K562 (cell line): ENCODE results near the gene COQ6. TPM values are rescaled to one million over a fixed set of nuclear protein-coding genes. Genes with fewer than 3 reads are reported as not detected.

Experiments used
- ATAC-seq: fragments of 200-7000 bp; cut with Tn5 transposase; 3 replicates; pipeline ENCODE4 v1.9.1; 2020; ENCODE audit warnings: moderate library complexity
- BruUV-seq: library from RNA; stranded (reverse); fragments of 400-500 nt; replicated peaks from 2 replicates; lab custom pipeline; 2021; lab: Mats Ljungman, UMichigan
- CTCF ChIA-PET: fragments of 300-600 bp; formaldehyde crosslinking; extraction: SDS; loops from one replicate; lab custom pipeline; 2021; ENCODE audit warnings: low intra/inter-chr PET ratio; lab: Yijun Ruan, JAX
- POLR2A ChIA-PET: fragments of 300-600, 350-650 bp; sonication (Branson Sonifier 250); formaldehyde crosslinking; extraction: SDS; loops from one replicate; lab custom pipeline; 2021; ENCODE audit warnings: antibody characterized with exemption, inconsistent platforms; lab: Yijun Ruan, JAX
- DNase-seq, 4 experiments: peaks; one replicate each; pipeline versions ENCODE4 v3.0.0 to v3.0.0-alpha.2; 2011 to 2018; ENCODE audit warnings: low spot score in 3 of 4, mixed read lengths in 3 of 4; ENCODE audit errors: extremely low read depth in 1 of 4
- FAIRE-seq: peaks from 2 replicates; lab custom pipeline; 2011; peaks lifted over from hg19 to GRCh38; lab: Jason Lieb, UNC
- H2AFZ ChIP-seq: 2 replicates; pipeline ENCODE4 v1.6.0; 2011; ENCODE audit warnings: low read depth, low read length, control low read depth, inconsistent platforms
- H3K27ac ChIP-seq: fragments of 200-600 bp; 3 replicates; pipeline ENCODE4 v1.8.0; 2011; ENCODE audit warnings: low read depth, mild to moderate bottlenecking, control low read depth, inconsistent platforms, low read length, moderate library complexity, mixed read lengths; ENCODE audit errors: extremely low read depth
- H3K27me3 ChIP-seq, 2 experiments: fragments of 300-600 bp in 1 of 2; 2 replicates in 1 of 2; 3 replicates in 1 of 2; pipeline versions ENCODE4 v1.6.0 to v1.8.0; 2011; ENCODE audit warnings: inconsistent platforms in 2 of 2, low read length in 2 of 2, mild to moderate bottlenecking in 1 of 2, mixed read lengths in 1 of 2, moderate library complexity in 1 of 2; ENCODE audit not compliant: control insufficient read depth in 2 of 2, insufficient read depth in 2 of 2
- H3K36me3 ChIP-seq: fragments of 300-600 bp; 3 replicates; pipeline ENCODE4 v1.8.0; 2011; ENCODE audit warnings: mild to moderate bottlenecking, low read length, inconsistent platforms; ENCODE audit not compliant: control insufficient read depth, insufficient read depth
- H3K4me1 ChIP-seq, 2 experiments: fragments of 200-600 bp in 1 of 2; replicated peaks in 1 of 2; 2 replicates in 1 of 2; 3 replicates in 1 of 2; pipeline versions ENCODE4 v1.5.1 to v1.8.0; 2011; ENCODE audit warnings: inconsistent platforms in 2 of 2, low read length in 2 of 2, mild to moderate bottlenecking in 1 of 2, mixed read lengths in 1 of 2, moderate library complexity in 1 of 2; ENCODE audit not compliant: control insufficient read depth in 2 of 2, insufficient read depth in 2 of 2
- H3K4me2 ChIP-seq: 2 replicates; pipeline ENCODE4 v1.6.1; 2011; ENCODE audit warnings: low read length, control low read depth, inconsistent platforms, mixed read lengths; ENCODE audit not compliant: insufficient read depth
- H3K4me3 ChIP-seq: fragments of 200-600 bp; sonication (generic), shearing (Covaris generic); 2 replicates; pipeline ENCODE4 v1.5.1; 2016; ENCODE audit warnings: control low read depth, inconsistent platforms
- H3K79me2 ChIP-seq: fragments of 200-600 bp; 3 replicates; pipeline ENCODE4 v1.8.0; 2011; ENCODE audit warnings: low read length, inconsistent platforms; ENCODE audit not compliant: control insufficient read depth, insufficient read depth
- H3K9ac ChIP-seq, 2 experiments: 2 replicates each; pipeline versions ENCODE4 v1.6.0 to v1.6.1; 2011; ENCODE audit warnings: low read depth in 2 of 2, low read length in 2 of 2, control low read depth in 1 of 2, inconsistent platforms in 1 of 2, mild to moderate bottlenecking in 1 of 2, mixed read lengths in 1 of 2; ENCODE audit not compliant: insufficient read depth in 1 of 2
- H3K9me1 ChIP-seq: one replicate; pipeline ENCODE4 v1.6.0; 2011; ENCODE audit warnings: inconsistent platforms, mild to moderate bottlenecking, low read length, moderate library complexity; ENCODE audit not compliant: control insufficient read depth, insufficient read depth
- H3K9me3 ChIP-seq: replicated peaks from 2 replicates; pipeline ENCODE4 v1.5.1; 2011; ENCODE audit warnings: low read depth, low read length, inconsistent platforms; ENCODE audit not compliant: control insufficient read depth, insufficient read depth
- H4K20me1 ChIP-seq: replicated peaks from 2 replicates; pipeline ENCODE4 v1.6.1; 2011; ENCODE audit warnings: low read length, inconsistent platforms, mixed read lengths; ENCODE audit not compliant: control insufficient read depth, insufficient read depth
- BRF1 ChIP-seq: IDR thresholded peaks from 3 replicates; pipeline ENCODE4 v1.6.1; 2011; ENCODE audit warnings: borderline replicate concordance, mild to moderate bottlenecking; ENCODE audit not compliant: insufficient read length; ENCODE audit errors: extremely low read depth
- CREBBP ChIP-seq: IDR thresholded peaks from one replicate; pipeline ENCODE4 v1.6.1; 2012; ENCODE audit warnings: low read depth, mild to moderate bottlenecking, control low read depth, inconsistent platforms, low read length
- ELF4 ChIP-seq: fragments of 450-650 bp; formaldehyde crosslinking; IDR thresholded peaks from 2 replicates; pipeline ENCODE4 v1.4.0; 2022; ENCODE audit warnings: missing genetic modification characterization
- HDAC8 ChIP-seq: fragments of 450-650 bp; IDR thresholded peaks from 2 replicates; pipeline ENCODE4 v1.6.1; 2016; ENCODE audit warnings: mild to moderate bottlenecking, missing genetic modification characterization, moderate library complexity, missing compliant biosample characterization
- KHSRP ChIP-seq: fragments of 450-650 bp; IDR thresholded peaks from 2 replicates; pipeline ENCODE4 v1.6.1; 2017
- MTF1 ChIP-seq: fragments of 250-450 bp; sonication (Bioruptor Pico); IDR thresholded peaks from 2 replicates; pipeline ENCODE4 v1.9.0; 2021; ENCODE audit warnings: moderate library complexity, mild to moderate bottlenecking, inconsistent platforms, borderline replicate concordance
- MYBL2 ChIP-seq, 2 experiments: fragments of 450-650 bp in 1 of 2; sonication (generic) in 1 of 2; formaldehyde crosslinking in 1 of 2; IDR thresholded peaks; 2 replicates each; pipeline versions ENCODE4 v1.6.1 to v1.8.1; 2017 to 2022; ENCODE audit warnings: borderline replicate concordance in 1 of 2, inconsistent platforms in 1 of 2, low read depth in 1 of 2, mild to moderate bottlenecking in 1 of 2, missing genetic modification reagents in 1 of 2, moderate library complexity in 1 of 2
- NR4A1 ChIP-seq, 2 experiments: fragments of 250-450 bp in 1 of 2; fragments of 450-650 bp in 1 of 2; sonication (Bioruptor Pico) in 1 of 2; IDR thresholded peaks; 2 replicates each; pipeline versions ENCODE4 v1.4.0 to v1.6.1; 2016 to 2020; ENCODE audit warnings: mild to moderate bottlenecking in 2 of 2, missing compliant biosample characterization in 1 of 2, missing genetic modification characterization in 1 of 2, moderate library complexity in 1 of 2
- SLC30A9 ChIP-seq: fragments of 250-450 bp; sonication (Bioruptor Pico); IDR thresholded peaks from 2 replicates; pipeline ENCODE4 v1.8.0; 2022; ENCODE audit warnings: mild to moderate bottlenecking, moderate library complexity
- SRSF1 ChIP-seq: fragments of 200-400 bp; formaldehyde crosslinking; IDR thresholded peaks from 2 replicates; pipeline ENCODE4 v1.6.1; 2017; ENCODE audit warnings: mild to moderate bottlenecking, low read depth, low read length, moderate library complexity
- ZFPM2 ChIP-seq: fragments of 250-450 bp; sonication (Bioruptor Pico); IDR thresholded peaks from 2 replicates; pipeline ENCODE4 v1.5.1; 2022; ENCODE audit warnings: mild to moderate bottlenecking
- ZNF436 ChIP-seq: fragments of 250-450, 450-650 bp; sonication (Bioruptor Pico); formaldehyde crosslinking; IDR thresholded peaks from 2 replicates; pipeline ENCODE4 v1.7.0; 2020; ENCODE audit warnings: mild to moderate bottlenecking
- WGBS: fragments of 100-300 bp; shearing (Covaris generic); methylation state at CpG from one replicate; pipeline ENCODE4 v1.1.6; 2016; ENCODE audit warnings: low coverage, mixed read lengths; ENCODE audit not compliant: insufficient coverage; ENCODE audit errors: missing lambda C conversion rate; 5-methylcytosine and 5-hydroxymethylcytosine counted together
- in situ Hi-C: fragments of 300-500 bp; cut with MboI; formaldehyde crosslinking; loops from 4 replicates; pipeline ENCODE4 v1.15.0; 2018; ENCODE audit warnings: inconsistent platforms, mixed read lengths
- intact Hi-C: fragments of 100-400 bp; cut with micrococcal nuclease; formaldehyde crosslinking; loops from 2 replicates; pipeline ENCODE4 v1.14.2; 2022
- polyA plus RNA-seq, 8 experiments: library from polyadenylated mRNA; depleted of rRNA in 4 of 8; stranded (reverse) in 5 of 8; unstranded in 3 of 8; fragments of >200 nt; fragmentation: Nextera tagmentation in 2 of 8; fragmentation: Illumina TruSeq in 1 of 8; extraction: Ambion mirVana in 2 of 8; extraction: Trizol in 1 of 8; gene quantifications; 2 replicates each; pipeline versions ENCODE4 v1.2.1 to v1.2.3, GENCODE V29; 2011 to 2014; ENCODE audit warnings: inconsistent platforms in 1 of 8, missing spikeins in 1 of 8
- total RNA-seq, 7 experiments: library from RNA; depleted of rRNA in 6 of 7; stranded (reverse); fragments of >200 nt in 6 of 7; fragmentation: Illumina TruSeq in 2 of 7; extraction: Trizol in 2 of 7; gene quantifications; 2 replicates each; pipeline versions ENCODE4 v1.2.1 to v1.2.3, GENCODE V29; 2011 to 2021; ENCODE audit warnings: low replicate concordance in 1 of 7
- TF ChIP-seq, protein P1 (sequence below): fragments of 250-450 bp; sonication (Bioruptor Pico); IDR thresholded peaks from 2 replicates; pipeline ENCODE4 v1.8.0; 2021; ENCODE audit warnings: borderline replicate concordance, mild to moderate bottlenecking, moderate library complexity; ENCODE audit not compliant: poor library complexity, severe bottlenecking

COQ6 gene
- total and polyA plus RNA-seq, 9 of the 15 experiments (the other 6 are each of a cell fraction or from before 2014, with no cell fraction given), result 4.3 to 29.0 (median 11.7) TPM

DNA sequence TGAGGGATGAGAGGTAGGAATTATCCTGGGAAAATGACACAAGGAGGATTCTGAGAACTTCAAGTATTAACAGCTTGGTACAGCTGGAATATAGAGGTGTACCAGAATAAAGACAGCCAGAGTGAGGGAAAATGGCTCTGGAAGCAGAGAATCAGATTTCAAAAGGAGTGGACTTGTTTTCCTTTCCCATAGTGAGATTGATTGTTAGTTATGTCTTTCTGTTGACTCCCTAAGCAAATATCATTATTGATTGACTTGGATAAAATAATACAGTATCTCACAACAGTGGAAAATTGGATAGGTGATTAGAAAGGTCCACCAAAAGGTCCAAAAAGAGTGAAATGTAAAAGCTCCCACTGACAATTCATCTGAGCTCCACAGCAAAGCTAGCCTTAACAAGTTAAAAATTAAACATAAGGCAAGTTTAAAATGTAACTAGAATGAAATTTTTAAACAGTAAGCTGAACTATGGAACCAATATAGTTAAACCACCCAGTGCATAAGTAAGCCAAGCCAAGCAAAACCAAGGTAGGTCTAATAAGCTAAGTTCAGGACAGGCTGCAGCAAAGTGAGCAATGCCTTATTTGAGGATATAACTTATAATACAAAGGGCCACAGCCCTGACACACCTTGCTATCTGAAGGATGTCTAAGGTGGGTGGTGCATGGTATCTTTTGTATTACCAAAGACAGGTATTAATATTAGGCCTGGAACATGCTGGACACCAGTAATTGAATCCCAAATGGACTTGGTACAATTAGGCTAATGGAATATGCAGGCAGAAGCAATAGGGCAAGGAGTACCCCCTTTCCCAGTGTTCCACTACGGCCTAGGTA is 47.2 kb downstream of the COQ6 start:
- Histone ChIP-seq H3K36me3 (peaks cover 18% of the 10 kb centered on the region; the same call in 2 of the 3 replicates), H3K79me2 (no peaks in the 10 kb centered on the region), H3K4me3 (no peak overlapping the region), H3K9me1 (no peaks in the 10 kb centered on the region), H3K4me2 (no peak overlapping the region), H3K4me1 (no peaks in the 10 kb centered on the region), H2AFZ (no peak overlapping the region), H4K20me1 (no peaks in the 10 kb centered on the region), H3K27me3 (no peaks in the 10 kb centered on the region), H3K9ac (no peak overlapping the region), H3K9me3 (no peaks in the 10 kb centered on the region), H3K27ac (no peak overlapping the region)
- ATAC-seq, result no peak
- intact Hi-C loops (no loop called here), in situ Hi-C loops (no loop called here)
- FAIRE-seq, result no peak
- no peak for TF ChIP-seq NR4A1 (CRISPR knock-in tag; IDR thresholded peaks at IDR 0.05)
- no peak for TF ChIP-seq NR4A1 (tag; IDR thresholded peaks at IDR 0.05)
- no peak for TF ChIP-seq ELF4 (CRISPR knock-in tag)
- TF ChIP-seq CREBBP, result no peak
- no peak for TF ChIP-seq ZNF436 (CRISPR knock-in tag)
- TF ChIP-seq KHSRP, result no peak
- no peak for TF ChIP-seq SRSF1
- no peak for TF ChIP-seq BRF1
- no peak for TF ChIP-seq MTF1
- no peak for TF ChIP-seq SLC30A9 (CRISPR knock-in tag)
- TF ChIP-seq MYBL2 (IDR thresholded peaks at IDR 0.05; ENCODE audit: low read depth), result no peak
- TF ChIP-seq MYBL2 (CRISPR knock-in tag; IDR thresholded peaks at IDR 0.05; ENCODE audit: borderline replicate concordance), result no peak
- no peak for TF ChIP-seq ZFPM2 (CRISPR knock-in tag)
- TF ChIP-seq, protein P1, sequence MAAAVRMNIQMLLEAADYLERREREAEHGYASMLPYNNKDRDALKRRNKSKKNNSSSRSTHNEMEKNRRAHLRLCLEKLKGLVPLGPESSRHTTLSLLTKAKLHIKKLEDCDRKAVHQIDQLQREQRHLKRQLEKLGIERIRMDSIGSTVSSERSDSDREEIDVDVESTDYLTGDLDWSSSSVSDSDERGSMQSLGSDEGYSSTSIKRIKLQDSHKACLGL (CRISPR knock-in tag), result no peak
- no peak for TF ChIP-seq HDAC8 (tag)
- 86% methylated on average over 1 of the region's 1 CpG for WGBS
- no peak for DNase-seq
- no TSS peak for BruUV-seq
- ChIA-PET CTCF (no interaction called here), POLR2A (interaction anchor here (0.6 to 1.0 kb wide), 4 partner anchors 10 to 726 kb away, joined by 3 to 6 read pairs (median 4); no protein-coding TSS in a partner anchor)
